ENCODE results near the gene ERC2. TPM values are rescaled to one million over a fixed set of nuclear protein-coding genes. Genes with fewer than 3 reads are reported as not detected.
A peak's percentile ranks its signal among the peaks of the same experiment; 100 is the strongest.

Gene ERC2
- polyA plus RNA-seq, 1 experiment: 0.07 TPM

DNA sequence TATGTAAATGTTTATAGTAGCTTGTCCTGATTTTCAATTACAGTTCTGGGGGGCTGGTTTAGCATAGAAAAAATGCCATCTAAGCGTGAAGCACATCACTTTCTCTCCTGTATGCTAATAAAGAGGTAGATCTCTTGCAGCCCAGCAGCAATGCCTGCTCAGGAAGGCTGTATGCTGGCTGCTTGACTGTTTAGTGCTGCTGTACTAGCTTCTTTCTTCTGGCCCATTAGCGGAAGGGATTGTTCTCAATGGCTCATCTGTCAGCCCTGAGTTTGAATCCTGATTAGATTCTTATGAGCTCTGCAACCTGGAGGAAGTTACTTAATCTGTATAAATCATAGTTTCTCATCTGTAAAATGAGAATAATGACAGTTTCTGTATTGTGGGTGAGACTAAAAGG, 478.9 kb downstream of the ERC2 start:
- DNase-seq (ENCODE audit: low read depth): no peak
- ChIA-PET POLR2A (no interaction called here), CTCF (interaction anchor here (0.6 kb wide), 1 partner anchor 9 kb away, joined by 3 read pairs; no protein-coding TSS in a partner anchor)
- H3K27me3 ChIP-seq (ENCODE audit: control insufficient read depth, insufficient read depth, low read length): no peaks in the 10 kb centered on the region
- no peak overlapping the region for H3K4me3 ChIP-seq (ENCODE audit: low read depth, low read length)
- H3K36me3 ChIP-seq (ENCODE audit: control insufficient read depth, insufficient read depth, low read length): no peaks in the 10 kb centered on the region
- no peak for TF ChIP-seq CTCF (IDR thresholded peaks at IDR 0.05; ENCODE audit: insufficient read depth, low read depth, low read length)

DNA sequence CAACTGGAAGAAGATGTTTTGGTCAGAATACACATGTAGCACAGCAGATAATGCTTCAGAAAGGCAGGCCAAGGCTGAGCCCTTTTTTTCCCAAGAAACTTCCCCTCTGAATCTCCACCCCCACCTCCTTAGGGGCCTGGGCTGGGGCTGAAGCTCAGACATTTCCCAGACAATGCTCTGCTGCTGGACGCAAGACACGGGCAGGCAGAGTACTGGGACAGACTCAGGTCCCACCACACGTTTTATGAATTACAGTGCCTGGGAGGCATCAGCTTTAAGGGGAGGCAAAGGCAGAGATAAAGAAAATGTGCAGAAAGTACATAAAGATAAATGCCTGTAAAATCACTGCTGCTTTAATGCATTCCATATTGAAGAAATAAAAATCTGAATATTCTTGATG, 479.4 kb downstream of the ERC2 start:
- POLR2A ChIA-PET: no interaction called here

DNA sequence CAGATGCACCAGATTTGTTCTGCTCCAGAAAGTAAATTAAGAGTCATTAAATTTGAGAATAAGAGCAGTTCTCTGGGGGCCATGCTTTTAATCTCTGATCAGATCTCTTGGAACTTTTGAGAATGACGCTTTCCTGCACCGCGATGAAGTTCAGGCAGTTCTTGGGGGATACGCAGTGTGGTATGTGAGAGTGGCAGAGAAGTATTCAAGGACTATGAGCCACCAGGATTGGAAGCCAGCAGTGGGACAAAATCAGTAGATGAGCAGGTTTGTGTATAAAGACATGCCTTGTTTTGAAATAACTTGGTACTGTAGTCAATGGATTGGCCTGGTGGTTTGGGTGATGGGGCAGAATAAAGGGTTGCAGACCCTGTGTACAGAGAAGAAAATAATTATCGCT, 483.6 kb downstream of the ERC2 start:
- H3K27me3 ChIP-seq (ENCODE audit: control insufficient read depth, insufficient read depth, low read length): no peaks in the 10 kb centered on the region
- H3K36me3 ChIP-seq (ENCODE audit: control insufficient read depth, insufficient read depth, low read length): no peaks in the 10 kb centered on the region
- DNase-seq (ENCODE audit: low read depth): peak; percentile 11
- no peak overlapping the region for H3K4me3 ChIP-seq (ENCODE audit: low read depth, low read length)
- TF ChIP-seq CTCF (IDR thresholded peaks at IDR 0.05; ENCODE audit: insufficient read depth, low read depth, low read length): no peak
- ChIA-PET CTCF (no interaction called here), POLR2A (no interaction called here)

More for the DNA sequence above, 479.4 kb downstream of the ERC2 start:
- DNase-seq (ENCODE audit: low read depth): no peak
- no peak for TF ChIP-seq CTCF (IDR thresholded peaks at IDR 0.05; ENCODE audit: insufficient read depth, low read depth, low read length)
- no peaks in the 10 kb centered on the region for H3K27me3 ChIP-seq (ENCODE audit: control insufficient read depth, insufficient read depth, low read length)
- H3K36me3 ChIP-seq (ENCODE audit: control insufficient read depth, insufficient read depth, low read length): no peaks in the 10 kb centered on the region
- no peak overlapping the region for H3K4me3 ChIP-seq (ENCODE audit: low read depth, low read length)
- CTCF ChIA-PET: interaction anchor here (0.6 kb wide), 1 partner anchor 9 kb away, joined by 3 read pairs; no protein-coding TSS in a partner anchor

DNA sequence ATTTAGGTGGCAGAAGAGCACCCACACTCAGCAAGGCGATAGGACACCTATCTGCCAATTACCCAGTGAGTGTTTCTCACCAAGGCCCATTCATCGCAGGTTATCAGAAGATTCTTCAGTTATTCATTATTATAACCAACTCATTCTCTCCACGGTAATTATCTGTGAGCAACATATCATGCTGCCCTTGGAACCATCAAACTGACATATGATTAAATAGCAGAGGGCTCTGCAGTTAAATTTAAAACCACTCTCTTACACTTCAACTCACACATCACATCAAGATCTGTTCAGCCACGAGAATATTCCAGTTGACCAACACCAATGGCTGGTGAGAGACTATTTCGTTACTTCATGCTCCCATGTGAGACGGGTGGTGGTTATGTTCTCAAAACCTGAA, 489.3 kb downstream of the ERC2 start:
- ChIA-PET CTCF (no interaction called here), POLR2A (no interaction called here)
- no peak for TF ChIP-seq CTCF (IDR thresholded peaks at IDR 0.05; ENCODE audit: insufficient read depth, low read depth, low read length)
- H3K27me3 ChIP-seq (ENCODE audit: control insufficient read depth, insufficient read depth, low read length): no peaks in the 10 kb centered on the region
- H3K4me3 ChIP-seq (ENCODE audit: low read depth, low read length): no peak overlapping the region
- no peaks in the 10 kb centered on the region for H3K36me3 ChIP-seq (ENCODE audit: control insufficient read depth, insufficient read depth, low read length)
- DNase-seq (ENCODE audit: low read depth): no peak

DNA sequence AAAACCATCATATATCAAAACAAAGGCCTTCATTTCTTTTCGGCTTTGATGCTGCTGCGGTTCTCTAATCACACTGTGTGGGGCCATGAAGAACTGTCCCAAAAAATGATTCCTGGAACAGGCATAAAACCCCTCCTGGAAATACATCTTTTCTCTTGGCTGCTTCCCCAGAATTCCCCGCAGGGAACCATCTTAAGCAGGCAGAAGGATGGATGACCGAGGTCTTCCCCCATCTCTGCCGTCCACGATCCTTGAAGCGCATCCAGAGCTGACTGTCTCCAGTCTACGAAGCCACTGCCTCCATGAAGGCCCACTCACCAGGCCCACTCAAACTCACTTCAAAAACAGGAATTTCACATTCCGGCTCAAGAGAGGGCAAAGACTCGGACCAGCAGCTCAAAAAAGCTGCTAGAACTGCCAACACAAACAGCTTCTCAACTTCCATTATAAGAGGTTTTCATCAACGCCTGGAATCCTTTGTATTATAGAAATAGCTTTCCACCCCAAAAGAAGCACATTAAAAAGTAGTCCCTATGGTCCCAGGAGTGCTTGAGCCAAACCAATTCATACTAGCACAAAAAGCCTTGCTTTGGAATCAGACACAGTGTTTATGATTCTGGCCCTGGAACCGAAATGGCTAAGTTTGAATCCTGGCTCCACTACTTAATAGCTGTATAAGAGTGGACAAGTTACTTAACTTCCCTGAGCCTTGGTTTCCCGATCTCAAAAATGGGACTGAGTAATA, 493.7 kb downstream of the ERC2 start:
- H3K4me3 ChIP-seq (ENCODE audit: low read depth, low read length): no peak overlapping the region
- H3K36me3 ChIP-seq (ENCODE audit: control insufficient read depth, insufficient read depth, low read length): no peaks in the 10 kb centered on the region
- ChIA-PET POLR2A (no interaction called here), CTCF (interaction anchor here (0.6 kb wide), 1 partner anchor 328 kb away, joined by 3 read pairs; no protein-coding TSS in a partner anchor)
- no peak for DNase-seq (ENCODE audit: low read depth)
- TF ChIP-seq CTCF (IDR thresholded peaks at IDR 0.05; ENCODE audit: insufficient read depth, low read depth, low read length): no peak
- H3K27me3 ChIP-seq (ENCODE audit: control insufficient read depth, insufficient read depth, low read length): no peaks in the 10 kb centered on the region
